Small intestine (tissue), 7 donors: ENCODE results near the gene PRKCE. TPM values are rescaled to one million over a fixed set of nuclear protein-coding genes. Genes with fewer than 3 reads are reported as not detected.

Experiments
- DNase-seq, 2 donors: peaks; one replicate each; pipeline versions ENCODE4 v3.0.0 to v3.0.0-alpha.2; 2013
- FAIRE-seq: peaks from 2 replicates; lab custom pipeline; 2012; peaks lifted over from hg19 to GRCh38; lab: Jason Lieb, UNC
- H3K27ac ChIP-seq, 3 donors: one replicate each; pipeline ENCODE4 v1.5.1; 2013; ENCODE audit warnings: low read length in 2 of 3, mild to moderate bottlenecking in 2 of 3, control low read depth in 1 of 3, inconsistent platforms in 1 of 3, low read depth in 1 of 3, moderate library complexity in 1 of 3
- H3K27me3 ChIP-seq, 3 donors: one replicate each; pipeline ENCODE4 v1.6.1; 2013; ENCODE audit warnings: low read length in 3 of 3, inconsistent platforms in 1 of 3; ENCODE audit not compliant: control insufficient read depth in 3 of 3, insufficient read depth in 3 of 3
- H3K36me3 ChIP-seq, 3 donors: one replicate each; pipeline ENCODE4 v1.6.1; 2013; ENCODE audit warnings: low read length in 3 of 3, inconsistent platforms in 1 of 3, low read depth in 1 of 3, mild to moderate bottlenecking in 1 of 3, moderate library complexity in 1 of 3; ENCODE audit not compliant: control insufficient read depth in 3 of 3, insufficient read depth in 2 of 3
- H3K4me1 ChIP-seq, 3 donors: one replicate each; pipeline ENCODE4 v1.6.1; 2013; ENCODE audit warnings: low read length in 2 of 3, inconsistent platforms in 1 of 3, low read depth in 1 of 3, mild to moderate bottlenecking in 1 of 3, moderate library complexity in 1 of 3; ENCODE audit not compliant: control insufficient read depth in 3 of 3, insufficient read depth in 2 of 3
- H3K4me3 ChIP-seq, 3 donors: one replicate each; pipeline ENCODE4 v1.5.1; 2013; ENCODE audit warnings: low read length in 3 of 3, control low read depth in 1 of 3, inconsistent platforms in 1 of 3, low read depth in 1 of 3, mild to moderate bottlenecking in 1 of 3, moderate library complexity in 1 of 3
- H3K9me3 ChIP-seq, 2 donors: one replicate each; pipeline ENCODE4 v1.6.1; 2013; ENCODE audit warnings: low read depth in 1 of 2, low read length in 1 of 2; ENCODE audit not compliant: control insufficient read depth in 2 of 2, insufficient read depth in 1 of 2
- WGBS, 3 donors: extraction: QIAGEN DNeasy Blood & Tissue Kit; methylation state at CpG; one replicate each; pipeline ENCODE4 v1.1.7; 2013; 5-methylcytosine and 5-hydroxymethylcytosine counted together
- polyA plus RNA-seq, 4 donors: library from polyadenylated mRNA; stranded (reverse) in 3 of 4; unstranded in 1 of 4; fragments of 200-250 nt in 3 of 4; fragments of 120-200 nt in 1 of 4; gene quantifications; one replicate each; pipeline versions ENCODE4 v1.2.1 to v1.2.3, GENCODE V29; 2013
- donor health status: healthy with polysubstance abuse.
- donor health status: control.
- donor health status: control.
- donor health status: Bipolar disorder and iron deficiency.
- donor health status: healthy.

Gene PRKCE
- polyA plus RNA-seq, 4 donors: 2.2 to 7.1 (median 5.4) TPM

DNA sequence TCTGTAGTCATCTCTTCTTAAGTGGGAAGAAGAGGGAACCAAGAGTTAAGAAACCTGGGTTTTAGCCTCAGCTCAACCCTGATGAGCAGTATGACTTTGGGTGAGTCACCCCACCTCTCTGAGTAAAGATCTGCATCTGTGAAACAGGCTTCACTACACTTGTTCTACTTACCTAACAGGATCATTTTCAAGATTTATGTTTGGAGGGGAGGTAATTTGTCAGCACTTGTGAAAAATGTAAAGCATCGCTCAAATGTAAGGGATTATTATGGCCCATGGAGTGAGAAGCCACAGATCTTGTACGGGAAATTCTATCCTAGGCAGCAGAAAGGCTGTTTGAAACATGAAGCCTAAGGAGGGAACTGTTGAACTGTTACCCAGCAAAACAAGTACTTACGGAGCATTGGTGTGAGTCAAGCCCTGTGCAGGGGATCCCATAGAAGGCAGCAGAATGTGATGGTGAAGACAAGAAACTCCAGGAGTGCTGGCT lies 160.6 kb downstream of the PRKCE start:
- Histone ChIP-seq H3K4me1 (peaks cover 0 to 2% (median 0%) of the 10 kb centered on the region in 3 donors), H3K27me3 (no peaks in the 10 kb centered on the region), H3K9me3 (no peaks in the 10 kb centered on the region), H3K4me3 (no peak overlapping the region), H3K27ac (no peak overlapping the region), H3K36me3 (no peaks in the 10 kb centered on the region)
- no peak for DNase-seq
- no peak for FAIRE-seq
- 91 to 97% (median 94%) methylated on average over 3 of the region's 3 CpGs for WGBS, 3 donors

DNA sequence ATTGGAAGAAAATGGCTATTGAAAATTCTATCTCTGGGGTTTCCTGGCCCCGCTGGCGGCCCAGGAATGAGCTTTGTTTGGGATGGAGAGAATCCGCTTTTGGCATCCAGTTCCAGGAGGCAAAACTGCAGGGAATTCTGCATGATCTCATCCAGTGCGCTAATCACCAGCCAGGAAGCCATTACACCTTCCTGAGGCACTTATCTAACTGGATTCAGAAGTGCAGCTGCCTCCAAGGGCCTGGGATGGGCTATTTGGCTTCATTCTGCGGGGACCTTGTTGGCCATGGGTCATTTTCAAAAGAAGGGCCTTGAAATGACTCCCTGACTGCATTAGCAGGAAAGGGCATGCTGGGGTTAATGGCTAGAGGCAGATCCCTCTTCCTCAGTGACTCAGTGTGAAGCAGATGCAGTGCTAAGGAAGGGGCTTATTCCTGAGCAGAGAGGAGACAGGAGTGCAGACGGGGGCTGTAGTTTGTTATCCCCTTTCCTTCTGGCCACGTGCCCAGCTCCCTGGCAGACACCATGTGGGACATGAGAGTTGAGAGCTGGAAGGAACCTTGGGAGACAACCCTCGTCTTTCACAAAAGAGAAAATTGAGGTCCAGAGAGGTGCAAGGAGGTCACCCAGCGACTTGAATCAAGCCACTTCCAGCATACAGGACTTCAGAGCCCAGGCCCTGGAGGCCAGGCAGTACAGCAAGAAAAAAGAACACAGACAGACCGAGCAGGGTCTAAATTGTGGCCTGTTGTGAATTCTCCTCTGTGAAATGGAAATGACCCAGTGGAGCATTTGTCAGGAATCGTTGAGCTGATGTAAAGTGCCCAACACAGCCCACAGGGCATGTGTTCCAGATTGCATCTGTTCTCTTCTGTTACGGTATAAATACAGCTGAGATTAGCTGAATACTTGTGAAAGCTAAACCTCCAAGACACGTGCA lies 161.8 kb downstream of the PRKCE start:
- H3K9me3 ChIP-seq: no peaks in the 10 kb centered on the region
- H3K27ac ChIP-seq: peak overlapping the region in 1 of 3 donors; percentile 40
- no peaks in the 10 kb centered on the region for H3K27me3 ChIP-seq
- FAIRE-seq (no peak), DNase-seq (no peak)
- H3K4me3 ChIP-seq: no peak overlapping the region
- WGBS, 3 donors: 71 to 82% (median 80%) methylated on average over 13 of the region's 13 CpGs
- no peaks in the 10 kb centered on the region for H3K36me3 ChIP-seq
- H3K4me1 ChIP-seq: peaks cover 0 to 2% (median 0%) of the 10 kb centered on the region in 3 donors

DNA sequence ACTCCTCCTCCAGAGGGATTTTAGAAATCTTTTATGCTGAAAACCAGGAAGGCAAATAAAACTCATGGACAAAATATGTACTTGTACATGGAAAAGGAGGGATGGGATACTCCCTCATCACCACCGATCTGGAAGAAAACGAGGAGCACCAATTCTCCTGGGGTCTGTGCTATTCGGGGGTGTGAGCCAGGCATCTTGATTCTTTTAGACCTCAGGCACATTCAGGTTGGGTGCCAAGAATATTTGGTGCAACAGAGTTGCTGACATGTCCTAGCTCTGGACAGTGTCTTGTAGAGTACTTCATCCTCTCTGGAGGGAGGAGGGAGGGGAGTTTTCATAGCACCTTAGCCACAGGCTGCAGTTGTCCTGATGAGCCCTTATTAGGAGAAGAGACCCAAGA lies 163.0 kb downstream of the PRKCE start:
- H3K4me1 ChIP-seq: peaks cover 0 to 2% (median 0%) of the 10 kb centered on the region in 3 donors
- no peaks in the 10 kb centered on the region for H3K27me3 ChIP-seq
- no peak for DNase-seq
- no peaks in the 10 kb centered on the region for H3K36me3 ChIP-seq
- no peak overlapping the region for H3K4me3 ChIP-seq
- WGBS, 3 donors: 84 to 97% (median 92%) methylated on average over 3 of the region's 3 CpGs
- H3K27ac ChIP-seq: no peak overlapping the region
- no peak for FAIRE-seq
- no peaks in the 10 kb centered on the region for H3K9me3 ChIP-seq

- FAIRE-seq: no peak
- DNase-seq: no peak
- H3K36me3 ChIP-seq: no peaks in the 10 kb centered on the region
- WGBS, 3 donors: 84 to 86% (median 86%) methylated on average over 2 of the region's 2 CpGs
- H3K27me3 ChIP-seq: no peaks in the 10 kb centered on the region
- H3K4me1 ChIP-seq: peaks cover 0 to 2% (median 0%) of the 10 kb centered on the region in 3 donors
- H3K9me3 ChIP-seq: no peaks in the 10 kb centered on the region
- H3K27ac ChIP-seq: no peak overlapping the region
- H3K4me3 ChIP-seq: no peak overlapping the region
Observed at GRCh38 chr2:45814951-45815621, 163.6 kb downstream of the PRKCE start.

DNA sequence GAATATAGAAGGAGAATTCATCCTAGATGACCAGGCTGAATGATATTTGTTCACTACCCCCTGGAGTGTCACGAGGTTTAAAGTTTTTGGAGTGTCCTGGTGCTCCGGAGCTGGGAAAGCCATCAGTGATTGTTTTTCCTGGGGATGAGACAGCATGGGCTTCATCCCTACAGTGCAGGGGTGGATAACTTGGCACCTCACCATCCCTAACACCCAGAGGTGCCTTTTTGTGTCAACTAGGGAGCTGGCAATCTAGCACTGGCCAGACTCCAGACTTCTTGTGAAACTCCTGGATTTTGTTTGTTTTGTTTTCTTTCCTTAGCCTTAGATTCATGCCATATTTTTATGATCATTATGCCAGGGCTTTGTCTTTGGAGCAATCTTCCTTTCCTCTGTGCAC lies 164.8 kb downstream of the PRKCE start:
- 78 to 92% (median 89%) methylated on average over 2 of the region's 2 CpGs for WGBS, 3 donors
- Histone ChIP-seq H3K36me3 (no peaks in the 10 kb centered on the region), H3K9me3 (no peaks in the 10 kb centered on the region), H3K27me3 (no peaks in the 10 kb centered on the region), H3K4me3 (no peak overlapping the region), H3K27ac (no peak overlapping the region), H3K4me1 (peaks cover 0 to 2% (median 2%) of the 10 kb centered on the region in 3 donors)
- no peak for FAIRE-seq
- no peak for DNase-seq

- 62 to 86% (median 80%) methylated on average over 5 of the region's 5 CpGs for WGBS, 3 donors
- peaks cover 2 to 7% (median 7%) of the 10 kb centered on the region in 3 donors for H3K4me1 ChIP-seq
- H3K9me3 ChIP-seq: no peaks in the 10 kb centered on the region
- H3K27ac ChIP-seq: no peak overlapping the region
- no peak overlapping the region for H3K4me3 ChIP-seq
- DNase-seq (no peak), FAIRE-seq (no peak)
- H3K36me3 ChIP-seq: no peaks in the 10 kb centered on the region
- H3K27me3 ChIP-seq: no peaks in the 10 kb centered on the region
Observed at GRCh38 chr2:45818591-45818990, 167.1 kb downstream of the PRKCE start.

DNA sequence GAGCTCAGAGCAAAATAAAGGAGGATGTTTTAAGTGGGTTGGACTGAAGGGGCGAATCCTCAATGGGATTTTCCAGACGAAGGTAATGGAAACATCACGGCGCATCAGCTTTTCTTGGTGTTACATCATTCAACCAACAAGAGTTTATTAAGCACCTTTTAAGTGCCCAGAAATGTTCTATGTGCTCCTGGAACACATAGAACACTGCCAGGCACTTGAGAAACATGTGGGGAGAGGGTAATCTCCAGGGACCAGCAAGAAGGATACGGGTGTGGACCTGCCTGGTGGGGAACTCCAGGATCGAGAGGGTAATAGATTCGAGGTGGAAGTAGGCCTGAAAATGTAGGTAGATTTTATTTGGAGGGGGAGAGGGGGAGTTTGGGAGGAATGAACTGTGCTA lies 168.6 kb downstream of the PRKCE start:
- Histone ChIP-seq H3K27ac (no peak overlapping the region), H3K36me3 (peaks cover 0 to 3% (median 0%) of the 10 kb centered on the region in 3 donors), H3K4me3 (no peak overlapping the region), H3K4me1 (peaks cover 2 to 7% (median 5%) of the 10 kb centered on the region in 3 donors), H3K27me3 (no peaks in the 10 kb centered on the region), H3K9me3 (no peaks in the 10 kb centered on the region)
- 92 to 94% (median 92%) methylated on average over 7 of the region's 7 CpGs for WGBS, 3 donors
- no peak for FAIRE-seq
- no peak for DNase-seq

GRCh38 chr2:45821558-45822271 lies 170.2 kb downstream of the PRKCE start:
- 39 to 63% (median 48%) methylated on average over 9 of the region's 9 CpGs for WGBS, 3 donors
- no peaks in the 10 kb centered on the region for H3K27me3 ChIP-seq
- peak; percentile 65 to 89 for DNase-seq
- H3K9me3 ChIP-seq: no peaks in the 10 kb centered on the region
- H3K36me3 ChIP-seq: peaks cover 0 to 3% (median 0%) of the 10 kb centered on the region in 3 donors
- peaks cover 2 to 7% (median 5%) of the 10 kb centered on the region in 3 donors for H3K4me1 ChIP-seq
- no peak overlapping the region for H3K4me3 ChIP-seq
- H3K27ac ChIP-seq: no peak overlapping the region
- no peak for FAIRE-seq
